T-cell (primary cell): ENCODE results near the gene KRTAP10-10. TPM values are rescaled to one million over a fixed set of nuclear protein-coding genes. Genes with fewer than 3 reads are reported as not detected.

Source experiments
- total RNA-seq, 35 experiments: library from RNA in 6 of 35; stranded (reverse) in 6 of 35; fragments of 120-200 nt in 1 of 35; gene quantifications; one replicate each; pipeline versions ENCODE4 v1.2.1 to v1.2.4 and lab custom pipeline; 2013 to 2026

Gene KRTAP10-10
- total RNA-seq, 5 donors from 2014 or later (not counting 1 experiment from before 2014, with no cell fraction given): not detected

Other genes with a start within 250 kb of the KRTAP10-10 start
- 1 to 10 TPM in 2 of 5 donors, under 1 TPM in 3; 0.76 to 2.2 (median 0.98) TPM for gene LRRC3, start 181.8 kb upstream of the KRTAP10-10 start, total RNA-seq
- gene KRTAP10-1, start 97.2 kb upstream of the KRTAP10-10 start, total RNA-seq: not detected
- gene KRTAP10-2, start 85.9 kb upstream of the KRTAP10-10 start, total RNA-seq: not detected
- not detected for gene KRTAP10-3, start 78.6 kb upstream of the KRTAP10-10 start, total RNA-seq
- gene KRTAP10-4, start 63.6 kb upstream of the KRTAP10-10 start, total RNA-seq: not detected
- gene KRTAP10-5, start 56.8 kb upstream of the KRTAP10-10 start, total RNA-seq: not detected
- gene KRTAP10-6, start 44.9 kb upstream of the KRTAP10-10 start, total RNA-seq: not detected
- not detected for gene KRTAP10-7, start 36.8 kb upstream of the KRTAP10-10 start, total RNA-seq
- not detected for gene KRTAP10-8, start 25.3 kb upstream of the KRTAP10-10 start, total RNA-seq
- gene KRTAP10-9, start 10.3 kb upstream of the KRTAP10-10 start, total RNA-seq: not detected
- gene KRTAP10-11, start 9.1 kb downstream of the KRTAP10-10 start, total RNA-seq: not detected
- not detected for gene KRTAP12-4, start 17.3 kb downstream of the KRTAP10-10 start, total RNA-seq
- gene KRTAP12-3, start 20.6 kb downstream of the KRTAP10-10 start, total RNA-seq: not detected
- gene KRTAP12-2, start 29.6 kb downstream of the KRTAP10-10 start, total RNA-seq: not detected
- gene KRTAP12-1, start 44.8 kb downstream of the KRTAP10-10 start, total RNA-seq: not detected
- gene KRTAP10-12, start 59.8 kb downstream of the KRTAP10-10 start, total RNA-seq: not detected
- gene TSPEAR, start 74.2 kb downstream of the KRTAP10-10 start, total RNA-seq: not detected
- gene UBE2G2, start 164.5 kb downstream of the KRTAP10-10 start, total RNA-seq: 100 to 1,000 TPM; 124 to 157 (median 134) TPM
- 10 to 100 TPM; 49.1 to 77.1 (median 53.7) TPM for gene SUMO3, start 180.7 kb downstream of the KRTAP10-10 start, total RNA-seq
- gene PTTG1IP, start 236.3 kb downstream of the KRTAP10-10 start, total RNA-seq: 10 to 100 TPM; 73.4 to 91.1 (median 90.2) TPM